H1 (cell line): Measurements from ENCODE around the gene CHST1. TPM values are rescaled to one million over a fixed set of nuclear protein-coding genes. Genes with fewer than 3 reads are reported as not detected.

Experiments used
- BCL11A ChIP-seq, 2 experiments: IDR thresholded peaks; one replicate each; pipeline ENCODE4 v1.6.1; 2011; ENCODE audit warnings: low read depth in 2 of 2, low read length in 2 of 2, mild to moderate bottlenecking in 2 of 2
- BRCA1 ChIP-seq: IDR thresholded peaks from 2 replicates; pipeline ENCODE4 v1.6.1; 2012; ENCODE audit warnings: low read depth, low read length, improper control_type of control experiment
- CHD7 ChIP-seq: fragments of 300-600 bp; sonication (generic); IDR thresholded peaks from 2 replicates; pipeline ENCODE4 v1.7.1; 2012; ENCODE audit warnings: low read length, moderate library complexity, mild to moderate bottlenecking, inconsistent platforms; ENCODE audit not compliant: insufficient replicate concordance
- FOSL1 ChIP-seq: IDR thresholded peaks from 2 replicates; pipeline ENCODE4 v1.6.1; 2011; ENCODE audit warnings: mild to moderate bottlenecking, low read depth, low read length, moderate library complexity; ENCODE audit not compliant: insufficient read depth
- KDM1A ChIP-seq: fragments of 200-600, 300-600 bp; sonication (generic); IDR thresholded peaks from 2 replicates; pipeline ENCODE4 v1.7.1; 2016; ENCODE audit warnings: mild to moderate bottlenecking, low read length, borderline replicate concordance
- MAX ChIP-seq: IDR thresholded peaks from 2 replicates; pipeline ENCODE4 v1.6.1; 2012; ENCODE audit warnings: inconsistent platforms
- NANOG ChIP-seq: IDR thresholded peaks from 2 replicates; pipeline ENCODE4 v1.6.1; 2011; ENCODE audit warnings: low read length, low read depth, mild to moderate bottlenecking, inconsistent platforms; ENCODE audit not compliant: insufficient read depth, poor library complexity, severe bottlenecking
- RNF2 ChIP-seq: fragments of 200-900, 300-1000 bp; sonication (generic); IDR thresholded peaks from 2 replicates; pipeline ENCODE4 v1.7.1; 2016; ENCODE audit warnings: borderline replicate concordance, low read depth, mild to moderate bottlenecking, antibody characterized with exemption, low read length; ENCODE audit not compliant: poor library complexity, severe bottlenecking; ENCODE audit errors: missing control alignments
- SP4 ChIP-seq: IDR thresholded peaks from 2 replicates; pipeline ENCODE4 v1.6.1; 2012; ENCODE audit warnings: low read length, inconsistent platforms
- polyA plus RNA-seq, 7 experiments: library from polyadenylated mRNA; depleted of rRNA in 3 of 7; stranded (reverse) in 5 of 7; unstranded in 2 of 7; fragments of >200 nt in 5 of 7; fragments of 200-250 nt in 2 of 7; gene quantifications; 1 replicate in 5 of 7; 2 replicates in 1 of 7; 4 replicates in 1 of 7; pipeline versions ENCODE4 v1.2.1 to v1.2.3, GENCODE V29; 2011 to 2013; ENCODE audit warnings: missing spikeins in 2 of 7, mixed read lengths in 2 of 7
- total RNA-seq: library from RNA; stranded (reverse); fragmentation: NEBNext Ultra II Directional; extraction: Animal tissue kit (Norgen Biotek cat#: 25700); gene quantifications from 2 replicates; pipeline ENCODE4 v1.2.1, GENCODE V29; 2021
- TF ChIP-seq, protein P1 (sequence below): IDR thresholded peaks from 2 replicates; pipeline ENCODE4 v1.6.1; 2012; ENCODE audit warnings: inconsistent platforms

CHST1 gene
- total and polyA plus RNA-seq, 2 of the 8 experiments (the other 6 are each of a cell fraction or from before 2014, with no cell fraction given) = 1.6 to 3.8 TPM

DNA sequence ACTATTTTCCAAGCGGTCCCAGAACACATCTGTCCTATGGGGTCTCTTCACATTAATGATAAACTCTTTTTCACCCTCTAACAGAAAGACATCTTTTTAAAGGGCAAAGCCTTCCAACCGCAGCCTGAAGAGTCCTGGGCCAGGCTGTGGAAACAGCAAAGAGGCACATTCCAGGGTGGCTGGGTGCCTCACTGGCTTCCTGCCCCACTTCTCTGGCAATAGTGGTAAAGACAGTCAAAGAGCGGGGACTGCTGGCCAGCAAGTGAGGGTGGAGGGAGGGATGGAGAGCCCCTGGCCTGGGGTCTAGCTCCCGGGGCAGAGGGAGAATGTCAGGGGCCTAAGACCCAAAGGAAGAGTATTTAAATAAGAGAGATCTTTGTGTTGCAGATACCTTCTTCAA lies 10.2 kb upstream of the CHST1 start (continued):
- no peak for TF ChIP-seq CHD7
- no peak for TF ChIP-seq BCL11A (IDR thresholded peaks at IDR 0.05; ENCODE audit: low read depth in 2 of 2, low read length in 2 of 2)
- no peak for TF ChIP-seq RNF2
- TF ChIP-seq NANOG = no peak
- TF ChIP-seq BRCA1 = no peak
- TF ChIP-seq, protein P1, sequence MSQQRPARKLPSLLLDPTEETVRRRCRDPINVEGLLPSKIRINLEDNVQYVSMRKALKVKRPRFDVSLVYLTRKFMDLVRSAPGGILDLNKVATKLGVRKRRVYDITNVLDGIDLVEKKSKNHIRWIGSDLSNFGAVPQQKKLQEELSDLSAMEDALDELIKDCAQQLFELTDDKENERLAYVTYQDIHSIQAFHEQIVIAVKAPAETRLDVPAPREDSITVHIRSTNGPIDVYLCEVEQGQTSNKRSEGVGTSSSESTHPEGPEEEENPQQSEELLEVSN = no peak
- TF ChIP-seq MAX = no peak
- TF ChIP-seq FOSL1 = no peak
- no peak for TF ChIP-seq SP4
- no peak for TF ChIP-seq KDM1A
